BJ (cell line): Measurements from ENCODE around the gene SIDT1. TPM values are rescaled to one million over a fixed set of nuclear protein-coding genes. Genes with fewer than 3 reads are reported as not detected.

Experiments used
- CTCF ChIA-PET: fragments of 350-600 bp; formaldehyde crosslinking; extraction: SDS; loops from one replicate; lab custom pipeline; 2021; ENCODE audit warnings: antibody characterized with exemption, inconsistent platforms; lab: Yijun Ruan, JAX
- POLR2A ChIA-PET: fragments of 300-600 bp; sonication (Branson Sonifier 250); formaldehyde crosslinking; extraction: SDS; loops from one replicate; lab custom pipeline; 2021; ENCODE audit warnings: antibody characterized with exemption; lab: Charles Lee
- DNase-seq: peaks from one replicate; pipeline ENCODE4 v3.0.0-alpha.2; 2011; ENCODE audit warnings: low read depth
- H3K27me3 ChIP-seq: 2 replicates; pipeline ENCODE4 v1.6.0; 2011; ENCODE audit warnings: low read length; ENCODE audit not compliant: control insufficient read depth, insufficient read depth
- H3K36me3 ChIP-seq: 2 replicates; pipeline ENCODE4 v1.5.1; 2011; ENCODE audit warnings: low read length; ENCODE audit not compliant: control insufficient read depth, insufficient read depth
- H3K4me3 ChIP-seq: 2 replicates; pipeline ENCODE4 v1.5.1; 2011; ENCODE audit warnings: low read depth, mild to moderate bottlenecking, control low read depth, low read length
- polyA plus RNA-seq: library from polyadenylated mRNA; depleted of rRNA; stranded (reverse); fragments of >200 nt; gene quantifications from 2 replicates; pipeline ENCODE4 v1.2.3, GENCODE V29; 2011
- TF ChIP-seq, protein P1 (sequence below): IDR thresholded peaks from 2 replicates; pipeline ENCODE4 v1.5.1; 2011; ENCODE audit warnings: low read depth, mild to moderate bottlenecking, control low read depth, inconsistent platforms, low read length, moderate library complexity; ENCODE audit not compliant: insufficient read depth

Gene SIDT1
- polyA plus RNA-seq, 1 experiment, result not detected

DNA sequence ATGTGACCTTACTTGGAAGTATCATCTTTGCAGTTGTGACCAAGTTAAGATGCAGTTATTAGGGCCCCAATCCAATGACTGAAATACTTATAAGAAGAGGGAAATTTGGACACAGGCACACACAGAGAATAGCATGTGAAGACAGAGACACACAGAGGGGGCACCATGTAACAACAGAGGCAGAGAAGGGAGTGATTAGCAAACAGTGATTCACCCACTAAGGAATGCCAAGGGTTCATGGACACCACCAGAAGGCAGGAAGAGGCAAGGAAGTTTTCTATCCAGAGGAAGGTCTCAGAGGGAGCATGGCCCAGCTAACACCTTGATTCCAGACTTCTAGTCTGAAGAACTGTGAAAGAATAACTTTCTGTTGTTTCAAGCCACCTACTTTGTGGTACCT lies 25.0 kb downstream of the SIDT1 start:
- POLR2A ChIA-PET, result no interaction called here
- H3K27me3 ChIP-seq, result no peaks in the 10 kb centered on the region; the same call in 1 of the 2 replicates
- TF ChIP-seq, protein P1, sequence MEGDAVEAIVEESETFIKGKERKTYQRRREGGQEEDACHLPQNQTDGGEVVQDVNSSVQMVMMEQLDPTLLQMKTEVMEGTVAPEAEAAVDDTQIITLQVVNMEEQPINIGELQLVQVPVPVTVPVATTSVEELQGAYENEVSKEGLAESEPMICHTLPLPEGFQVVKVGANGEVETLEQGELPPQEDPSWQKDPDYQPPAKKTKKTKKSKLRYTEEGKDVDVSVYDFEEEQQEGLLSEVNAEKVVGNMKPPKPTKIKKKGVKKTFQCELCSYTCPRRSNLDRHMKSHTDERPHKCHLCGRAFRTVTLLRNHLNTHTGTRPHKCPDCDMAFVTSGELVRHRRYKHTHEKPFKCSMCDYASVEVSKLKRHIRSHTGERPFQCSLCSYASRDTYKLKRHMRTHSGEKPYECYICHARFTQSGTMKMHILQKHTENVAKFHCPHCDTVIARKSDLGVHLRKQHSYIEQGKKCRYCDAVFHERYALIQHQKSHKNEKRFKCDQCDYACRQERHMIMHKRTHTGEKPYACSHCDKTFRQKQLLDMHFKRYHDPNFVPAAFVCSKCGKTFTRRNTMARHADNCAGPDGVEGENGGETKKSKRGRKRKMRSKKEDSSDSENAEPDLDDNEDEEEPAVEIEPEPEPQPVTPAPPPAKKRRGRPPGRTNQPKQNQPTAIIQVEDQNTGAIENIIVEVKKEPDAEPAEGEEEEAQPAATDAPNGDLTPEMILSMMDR, result no peak
- no peak overlapping the region for H3K4me3 ChIP-seq
- CTCF ChIA-PET, result no interaction called here
- no peak for DNase-seq
- H3K36me3 ChIP-seq, result no peaks in the 10 kb centered on the region

DNA sequence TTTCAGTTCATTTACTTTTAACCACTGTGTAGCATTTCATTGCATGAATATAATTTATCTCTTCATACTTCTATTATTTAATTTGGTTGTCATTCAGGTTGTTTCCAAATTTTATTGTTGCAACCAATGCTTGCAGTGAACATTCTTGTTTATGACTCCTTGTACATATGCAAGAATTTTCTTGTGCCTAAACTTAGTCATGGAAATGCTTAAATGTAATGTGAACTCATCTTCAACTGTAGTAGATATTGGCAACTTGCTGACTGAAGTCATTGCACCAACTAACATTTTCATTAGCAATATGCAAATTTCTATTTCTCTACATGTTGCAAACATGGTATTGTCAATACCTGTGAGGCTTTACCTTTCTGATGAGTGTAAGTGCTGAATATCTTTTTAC lies 26.7 kb downstream of the SIDT1 start:
- TF ChIP-seq, protein P1, result no peak
- ChIA-PET POLR2A (no interaction called here), CTCF (no interaction called here)
- no peaks in the 10 kb centered on the region for H3K27me3 ChIP-seq
- DNase-seq, result no peak
- no peaks in the 10 kb centered on the region for H3K36me3 ChIP-seq
- no peak overlapping the region for H3K4me3 ChIP-seq

DNA sequence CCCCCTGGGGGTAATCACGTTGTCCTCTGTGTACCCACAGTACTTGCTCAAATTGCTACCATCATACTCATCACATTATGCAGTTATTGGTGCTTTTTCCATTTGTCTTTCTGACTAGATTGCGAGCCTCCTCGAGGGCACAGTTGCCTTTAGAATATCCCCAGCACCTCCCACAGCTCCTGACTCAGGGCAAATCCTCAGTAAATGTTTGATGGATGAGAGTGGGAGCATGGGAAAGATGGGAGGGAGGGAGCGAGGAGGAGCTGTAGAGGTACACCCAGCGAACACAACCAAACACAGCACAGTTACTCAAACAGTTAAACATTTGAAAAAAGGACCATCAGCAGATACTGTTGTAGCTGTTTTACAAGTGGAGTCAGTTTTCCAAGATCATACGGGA lies 27.9 kb downstream of the SIDT1 start:
- DNase-seq, result no peak
- Histone ChIP-seq H3K4me3 (no peak overlapping the region), H3K27me3 (peaks cover 4% of the 10 kb centered on the region; the same call in 1 of the 2 replicates), H3K36me3 (no peaks in the 10 kb centered on the region)
- ChIA-PET CTCF (interaction anchor here (2.1 kb wide), 1 partner anchor 17 kb away, joined by 7 read pairs; no protein-coding TSS in a partner anchor), POLR2A (no interaction called here)
- TF ChIP-seq, protein P1, result no peak

DNA sequence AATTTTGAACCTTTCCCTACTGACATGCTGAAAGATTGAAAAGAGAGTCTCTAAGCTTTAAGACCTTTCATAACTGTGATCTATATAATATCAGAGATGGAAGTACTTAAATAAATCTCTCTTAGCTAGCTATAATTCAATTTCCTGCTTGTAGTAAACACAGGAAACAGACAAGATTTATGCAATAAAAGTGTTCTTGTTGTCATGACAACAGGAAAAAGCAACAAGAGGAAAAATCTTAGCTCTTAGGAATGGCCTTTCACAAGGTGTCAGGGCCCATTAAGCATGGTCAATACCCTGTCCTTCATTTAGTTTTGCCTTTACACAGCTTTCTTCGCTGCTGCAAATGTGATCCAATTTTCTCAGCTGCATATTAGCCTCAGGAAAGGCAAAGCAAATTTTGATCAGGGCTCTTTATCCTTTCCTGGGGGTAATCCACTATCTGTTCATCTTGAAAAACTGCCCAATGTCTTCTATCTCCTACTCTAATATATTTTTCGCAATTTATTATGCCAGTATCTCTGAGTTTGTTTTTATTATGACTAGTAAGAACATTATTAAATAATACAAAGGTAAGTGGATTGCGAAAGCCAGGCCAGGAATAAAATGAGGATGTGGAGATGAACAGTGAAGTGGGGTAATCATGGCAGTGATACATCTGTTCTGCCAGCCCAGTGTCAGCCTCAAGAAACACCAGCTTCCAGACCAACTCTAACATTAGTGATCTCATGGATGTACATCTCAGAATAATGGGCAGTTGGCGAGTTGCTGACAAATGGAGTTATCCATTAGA lies 28.7 kb downstream of the SIDT1 start:
- Histone ChIP-seq H3K36me3 (no peaks in the 10 kb centered on the region), H3K27me3 (peaks cover 4% of the 10 kb centered on the region; the same call in 1 of the 2 replicates), H3K4me3 (no peak overlapping the region)
- no peak for DNase-seq
- POLR2A ChIA-PET, result no interaction called here
- CTCF ChIA-PET, result interaction anchor here (2.1 kb wide), 1 partner anchor 16 kb away, joined by 7 read pairs; no protein-coding TSS in a partner anchor
- TF ChIP-seq, protein P1, result no peak

DNA sequence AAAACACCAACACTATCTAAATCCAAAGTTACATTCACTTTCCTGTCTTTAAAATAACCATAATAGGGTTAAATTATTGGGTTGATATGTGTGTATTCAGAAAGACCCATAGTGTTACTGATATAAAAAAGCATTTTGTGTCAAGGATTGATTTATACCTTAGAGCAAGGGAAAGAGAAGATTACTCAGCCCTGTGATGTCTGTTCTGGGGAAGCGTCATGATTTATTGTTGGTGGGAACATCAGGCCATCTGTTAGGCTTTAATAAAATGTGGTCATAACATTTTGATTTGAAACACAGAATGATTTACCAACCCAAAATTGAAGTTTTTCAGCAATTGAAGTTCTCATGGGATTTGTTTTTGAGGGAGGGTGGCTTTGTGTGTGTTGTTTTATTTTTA lies 33.2 kb downstream of the SIDT1 start:
- DNase-seq, result no peak
- Histone ChIP-seq H3K36me3 (no peaks in the 10 kb centered on the region), H3K27me3 (peaks cover 7% of the 10 kb centered on the region; the same call in 1 of the 2 replicates), H3K4me3 (no peak overlapping the region)
- CTCF ChIA-PET, result no interaction called here
- POLR2A ChIA-PET, result no interaction called here
- TF ChIP-seq, protein P1, result no peak
